HepG2 (cell line): ENCODE measurements around the gene TMEM219. TPM values are rescaled to one million over a fixed set of nuclear protein-coding genes. Genes with fewer than 3 reads are reported as not detected.

Experiments
- ATAC-seq: fragments of 200-7000 bp; cut with Tn5 transposase; 3 replicates; pipeline ENCODE4 v1.9.1; 2020; ENCODE audit warnings: mild to moderate bottlenecking, moderate library complexity
- BruUV-seq: library from RNA; stranded (reverse); fragments of 400-500 nt; replicated peaks from 2 replicates; lab custom pipeline; 2021; lab: Mats Ljungman, UMichigan
- CTCF ChIA-PET: fragments of 300-600 bp; formaldehyde crosslinking; extraction: SDS; loops from one replicate; lab custom pipeline; 2021; ENCODE audit warnings: low total read pairs, inconsistent platforms, low intra/inter-chr PET ratio; lab: Yijun Ruan, JAX
- POLR2A ChIA-PET: fragments of 350-600 bp; sonication (Branson Sonifier 250); formaldehyde crosslinking; loops from one replicate; lab custom pipeline; 2020; ENCODE audit warnings: antibody characterized with exemption, inconsistent platforms; lab: Yijun Ruan, JAX
- DNase-seq: peaks from one replicate; pipeline ENCODE4 v3.0.0-alpha.2; 2015; ENCODE audit warnings: low spot score
- FAIRE-seq: peaks from 3 replicates; lab custom pipeline; 2011; peaks lifted over from hg19 to GRCh38; lab: Jason Lieb, UNC
- H2AFZ ChIP-seq: one replicate; pipeline ENCODE4 v1.6.1; 2011; ENCODE audit warnings: low read length, inconsistent platforms
- H3K27ac ChIP-seq: fragments of 300-600 bp; 3 replicates; pipeline ENCODE4 v1.8.0; 2011; ENCODE audit warnings: mixed run types, mild to moderate bottlenecking, mixed read lengths, low read length, inconsistent platforms; ENCODE audit not compliant: insufficient read depth; ENCODE audit errors: extremely low read length
- H3K27me3 ChIP-seq, 2 experiments: fragments of 200-600 bp in 1 of 2; 2 replicates in 1 of 2; 3 replicates in 1 of 2; pipeline versions ENCODE4 v1.6.0 to v1.8.0; 2011; ENCODE audit warnings: low read length in 2 of 2, mild to moderate bottlenecking in 2 of 2, moderate library complexity in 2 of 2, inconsistent platforms in 1 of 2; ENCODE audit not compliant: insufficient read depth in 2 of 2, control insufficient read depth in 1 of 2
- H3K36me3 ChIP-seq, 2 experiments: fragments of 200-600 bp in 1 of 2; replicated peaks in 1 of 2; 2 replicates in 1 of 2; 3 replicates in 1 of 2; pipeline versions ENCODE4 v1.5.1 to v1.8.0; 2011; ENCODE audit warnings: low read length in 2 of 2, inconsistent platforms in 1 of 2; ENCODE audit not compliant: insufficient read depth in 2 of 2, control insufficient read depth in 1 of 2
- H3K4me1 ChIP-seq: 2 replicates; pipeline ENCODE4 v1.5.1; 2012; ENCODE audit warnings: low read length, inconsistent platforms; ENCODE audit not compliant: insufficient read depth
- H3K4me2 ChIP-seq: 2 replicates; pipeline ENCODE4 v1.6.0; 2011; ENCODE audit warnings: low read depth, low read length, inconsistent platforms
- H3K4me3 ChIP-seq, 3 experiments: fragments of 200-600 bp in 1 of 3; sonication (generic), shearing (Covaris generic) in 1 of 3; replicated peaks in 1 of 3; 2 replicates each; pipeline ENCODE4 v1.5.1; 2011 to 2016; ENCODE audit warnings: low read length in 3 of 3, inconsistent platforms in 2 of 3, low read depth in 2 of 3, mild to moderate bottlenecking in 2 of 3, control low read depth in 1 of 3, mixed read lengths in 1 of 3; ENCODE audit not compliant: insufficient read depth in 1 of 3
- H3K79me2 ChIP-seq: one replicate; pipeline ENCODE4 v1.6.1; 2011; ENCODE audit warnings: low read length, inconsistent platforms; ENCODE audit not compliant: insufficient read depth
- H3K9ac ChIP-seq: 2 replicates; pipeline ENCODE4 v1.6.0; 2011; ENCODE audit warnings: mild to moderate bottlenecking, low read depth, low read length, inconsistent platforms; ENCODE audit not compliant: insufficient read depth
- H3K9me3 ChIP-seq: 2 replicates; pipeline ENCODE4 v1.5.1; 2012; ENCODE audit warnings: mild to moderate bottlenecking, low read length
- H4K20me1 ChIP-seq: 2 replicates; pipeline ENCODE4 v1.6.0; 2011; ENCODE audit warnings: inconsistent platforms, mild to moderate bottlenecking, low read length, moderate library complexity; ENCODE audit not compliant: insufficient read depth
- CREB1 ChIP-seq, 2 experiments: fragments of 450-650 bp in 1 of 2; IDR thresholded peaks; 2 replicates each; pipeline ENCODE4 v1.6.1; 2016 to 2017; ENCODE audit warnings: control low read depth in 1 of 2, mild to moderate bottlenecking in 1 of 2, missing compliant biosample characterization in 1 of 2, missing genetic modification characterization in 1 of 2
- GRHL1 ChIP-seq: sonication (generic); formaldehyde crosslinking; conservative IDR thresholded peaks from 2 replicates; pipeline ENCODE4 v1.8.0; 2022; ENCODE audit warnings: missing genetic modification reagents
- PRPF4 ChIP-seq: fragments of 200-400 bp; formaldehyde crosslinking; IDR thresholded peaks from 2 replicates; pipeline ENCODE4 v1.6.1; 2016; ENCODE audit warnings: low read length, low read depth; ENCODE audit not compliant: poor library complexity, severe bottlenecking
- SP1 ChIP-seq, 2 experiments: fragments of 450-650 bp in 1 of 2; sonication (generic) in 1 of 2; formaldehyde crosslinking in 1 of 2; IDR thresholded peaks; 2 replicates each; pipeline versions ENCODE4 v1.4.0 to v1.6.1; 2016 to 2020; ENCODE audit warnings: missing genetic modification reagents in 1 of 2
- SPEN ChIP-seq: sonication (generic); formaldehyde crosslinking; IDR thresholded peaks from 2 replicates; pipeline ENCODE4 v1.5.1; 2020; ENCODE audit warnings: low read depth, mild to moderate bottlenecking, missing genetic modification reagents
- SRSF4 ChIP-seq: fragments of 200-400 bp; formaldehyde crosslinking; IDR thresholded peaks from one replicate; pipeline ENCODE4 v1.6.1; 2018; ENCODE audit warnings: mild to moderate bottlenecking, low read depth, low read length, moderate library complexity; ENCODE audit not compliant: poor library complexity, severe bottlenecking
- TFE3 ChIP-seq: IDR thresholded peaks from 2 replicates; pipeline ENCODE4 v1.6.1; 2016
- ZBTB20 ChIP-seq: sonication (generic); formaldehyde crosslinking; IDR thresholded peaks from 2 replicates; pipeline ENCODE4 v1.8.1; 2023; ENCODE audit warnings: missing genetic modification reagents, low read depth, mild to moderate bottlenecking, borderline replicate concordance
- ZNF121 ChIP-seq: sonication (generic); formaldehyde crosslinking; IDR thresholded peaks from 2 replicates; pipeline ENCODE4 v1.5.0; 2020; ENCODE audit warnings: mild to moderate bottlenecking, missing genetic modification reagents
- ZNF225 ChIP-seq: sonication (generic); formaldehyde crosslinking; IDR thresholded peaks from 2 replicates; pipeline ENCODE4 v1.4.0; 2020; ENCODE audit warnings: mild to moderate bottlenecking, missing genetic modification reagents
- ZNF230 ChIP-seq: sonication (generic); formaldehyde crosslinking; IDR thresholded peaks from 2 replicates; pipeline ENCODE4 v1.4.0; 2020; ENCODE audit warnings: mild to moderate bottlenecking, missing genetic modification reagents
- ZNF281 ChIP-seq: sonication (generic); formaldehyde crosslinking; IDR thresholded peaks from 2 replicates; pipeline ENCODE4 v1.4.0; 2020; ENCODE audit warnings: missing genetic modification reagents, borderline replicate concordance
- ZNF30 ChIP-seq: sonication (generic); formaldehyde crosslinking; IDR thresholded peaks from 2 replicates; pipeline ENCODE4 v1.5.0; 2020; ENCODE audit warnings: mild to moderate bottlenecking, missing genetic modification reagents
- ZNF317 ChIP-seq: sonication (generic); formaldehyde crosslinking; IDR thresholded peaks from 2 replicates; pipeline ENCODE4 v1.5.0; 2020; ENCODE audit warnings: mild to moderate bottlenecking, missing genetic modification reagents
- ZNF501 ChIP-seq: sonication (generic); formaldehyde crosslinking; IDR thresholded peaks from 2 replicates; pipeline ENCODE4 v1.5.1; 2020; ENCODE audit warnings: mild to moderate bottlenecking, moderate library complexity, missing genetic modification reagents
- ZNF547 ChIP-seq: sonication (generic); formaldehyde crosslinking; IDR thresholded peaks from 2 replicates; pipeline ENCODE4 v1.5.1; 2020; ENCODE audit warnings: mild to moderate bottlenecking, missing genetic modification reagents
- ZNF616 ChIP-seq: sonication (generic); formaldehyde crosslinking; IDR thresholded peaks from 2 replicates; pipeline ENCODE4 v1.5.0; 2020; ENCODE audit warnings: low read depth, mild to moderate bottlenecking, missing genetic modification reagents
- WGBS: methylation state at CpG from one replicate; pipeline ENCODE4 v1.1.6; 2017; ENCODE audit warnings: low lambda C conversion rate; 5-methylcytosine and 5-hydroxymethylcytosine counted together
- in situ Hi-C: cut with HindIII; loops from 2 replicates; pipeline ENCODE4 v1.10.0; 2017; ENCODE audit warnings: low pct_unique_long_range_greater_than_20kb; ENCODE audit not compliant: extremely low pct_ligation_motif_present
- intact Hi-C: fragments of 100-400 bp; cut with micrococcal nuclease; formaldehyde crosslinking; loops from one replicate; pipeline ENCODE4 v1.10.0; 2022; ENCODE audit not compliant: unreplicated experiment
- polyA plus RNA-seq, 8 experiments: library from polyadenylated mRNA; depleted of rRNA in 3 of 8; stranded (reverse) in 7 of 8; unstranded in 1 of 8; fragments of >200 nt; fragmentation: Illumina TruSeq in 4 of 8; extraction: Trizol in 4 of 8; gene quantifications; 2 replicates each; pipeline versions ENCODE4 v1.2.1 to v1.2.3, GENCODE V29; 2011 to 2016; ENCODE audit warnings: low read depth in 4 of 8, missing spikeins in 1 of 8, mixed read lengths in 1 of 8; ENCODE audit not compliant: insufficient read depth in 1 of 8
- total RNA-seq, 5 experiments: library from RNA; depleted of rRNA; stranded (reverse); fragments of >200 nt; fragmentation: Illumina TruSeq; extraction: Trizol; gene quantifications; 2 replicates each; pipeline ENCODE4 v1.2.3, GENCODE V29; 2016; ENCODE audit warnings: low read depth in 1 of 5
- TF ChIP-seq, protein P1 (sequence below): sonication (generic); formaldehyde crosslinking; IDR thresholded peaks from 2 replicates; pipeline ENCODE4 v1.5.0; 2020; ENCODE audit warnings: missing genetic modification reagents

TMEM219 gene
- total and polyA plus RNA-seq, 2 of the 13 experiments (the other 11 are each of a cell fraction or from before 2014, with no cell fraction given): 105 to 115 TPM

- DNase-seq (no peak), FAIRE-seq (no peak), ATAC-seq (no peak)
- TF ChIP-seq ZNF30 (no peak), ZNF225 (CRISPR knock-in tag) (no peak), SRSF4 (no peak), ZNF501 (CRISPR knock-in tag) (no peak), ZNF547 (no peak), ZNF317 (CRISPR knock-in tag) (no peak), PRPF4 (no peak), GRHL1 (CRISPR knock-in tag) (no peak), ZNF121 (CRISPR knock-in tag) (no peak), ZNF281 (CRISPR knock-in tag) (no peak), CREB1 (IDR thresholded peaks at IDR 0.05) (no peak), CREB1 (CRISPR knock-in tag; IDR thresholded peaks at IDR 0.05) (no peak), ZBTB20 (CRISPR knock-in tag) (no peak), SPEN (no peak), SP1 (IDR thresholded peaks at IDR 0.05) (no peak), SP1 (CRISPR knock-in tag; IDR thresholded peaks at IDR 0.05) (no peak), ZNF616 (no peak), TFE3 (CRISPR knock-in tag) (no peak), ZNF230 (CRISPR knock-in tag) (no peak)
- TF ChIP-seq, protein P1, sequence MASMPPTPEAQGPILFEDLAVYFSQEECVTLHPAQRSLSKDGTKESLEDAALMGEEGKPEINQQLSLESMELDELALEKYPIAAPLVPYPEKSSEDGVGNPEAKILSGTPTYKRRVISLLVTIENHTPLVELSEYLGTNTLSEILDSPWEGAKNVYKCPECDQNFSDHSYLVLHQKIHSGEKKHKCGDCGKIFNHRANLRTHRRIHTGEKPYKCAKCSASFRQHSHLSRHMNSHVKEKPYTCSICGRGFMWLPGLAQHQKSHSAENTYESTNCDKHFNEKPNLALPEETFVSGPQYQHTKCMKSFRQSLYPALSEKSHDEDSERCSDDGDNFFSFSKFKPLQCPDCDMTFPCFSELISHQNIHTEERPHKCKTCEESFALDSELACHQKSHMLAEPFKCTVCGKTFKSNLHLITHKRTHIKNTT (CRISPR knock-in tag): no peak
- no peak overlapping the region for H3K4me3 ChIP-seq
- WGBS: 92% methylated on average over 3 of the region's 3 CpGs
- H3K9ac ChIP-seq: no peak overlapping the region
- no peaks in the 10 kb centered on the region for H3K9me3 ChIP-seq
- H2AFZ ChIP-seq: no peak overlapping the region
- peaks cover 13% of the 10 kb centered on the region for H3K79me2 ChIP-seq
- H3K4me1 ChIP-seq: peaks cover 19% of the 10 kb centered on the region
- H3K27ac ChIP-seq: no peak overlapping the region
- ChIA-PET CTCF (no interaction called here), POLR2A (interaction anchor here (0.9 kb wide), 1 partner anchor 52 kb away, joined by 3 read pairs; the partner anchor contains the start of gene TAOK2)
- no peaks in the 10 kb centered on the region for H3K27me3 ChIP-seq
- H3K36me3 ChIP-seq: peaks cover 3 to 37% of the 10 kb centered on the region in 2 experiments; a peak in 3 of 5 replicates
- H4K20me1 ChIP-seq: no peaks in the 10 kb centered on the region
- no TSS peak for BruUV-seq
- no peak overlapping the region for H3K4me2 ChIP-seq
- in situ Hi-C loops: no loop called here
- intact Hi-C loops: no loop called here
Observed at GRCh38 chr16:29921034-29921385, 40.9 kb upstream of the TMEM219 start.
